IPS-15b (cell line): Measurements from ENCODE around the gene CPTP.

Experiments used
- H3K27me3 ChIP-seq: one replicate; pipeline ENCODE4 v1.6.1; 2013; ENCODE audit warnings: low read length; ENCODE audit not compliant: control insufficient read depth, insufficient read depth
- H3K36me3 ChIP-seq: one replicate; pipeline ENCODE4 v1.6.1; 2013; ENCODE audit warnings: low read length; ENCODE audit not compliant: control insufficient read depth, insufficient read depth
- H3K4me1 ChIP-seq: one replicate; pipeline ENCODE4 v1.6.1; 2013; ENCODE audit warnings: mild to moderate bottlenecking, low read length; ENCODE audit not compliant: control insufficient read depth, insufficient read depth
- H3K4me3 ChIP-seq: one replicate; pipeline ENCODE4 v1.5.1; 2013; ENCODE audit warnings: low read depth, low read length
- H3K9ac ChIP-seq: one replicate; pipeline ENCODE4 v1.6.1; 2013; ENCODE audit warnings: low read depth, mild to moderate bottlenecking, low read length
- H3K9me3 ChIP-seq: one replicate; pipeline ENCODE4 v1.6.1; 2013; ENCODE audit warnings: mild to moderate bottlenecking, low read length; ENCODE audit not compliant: control insufficient read depth, insufficient read depth

The CPTP gene

DNA sequence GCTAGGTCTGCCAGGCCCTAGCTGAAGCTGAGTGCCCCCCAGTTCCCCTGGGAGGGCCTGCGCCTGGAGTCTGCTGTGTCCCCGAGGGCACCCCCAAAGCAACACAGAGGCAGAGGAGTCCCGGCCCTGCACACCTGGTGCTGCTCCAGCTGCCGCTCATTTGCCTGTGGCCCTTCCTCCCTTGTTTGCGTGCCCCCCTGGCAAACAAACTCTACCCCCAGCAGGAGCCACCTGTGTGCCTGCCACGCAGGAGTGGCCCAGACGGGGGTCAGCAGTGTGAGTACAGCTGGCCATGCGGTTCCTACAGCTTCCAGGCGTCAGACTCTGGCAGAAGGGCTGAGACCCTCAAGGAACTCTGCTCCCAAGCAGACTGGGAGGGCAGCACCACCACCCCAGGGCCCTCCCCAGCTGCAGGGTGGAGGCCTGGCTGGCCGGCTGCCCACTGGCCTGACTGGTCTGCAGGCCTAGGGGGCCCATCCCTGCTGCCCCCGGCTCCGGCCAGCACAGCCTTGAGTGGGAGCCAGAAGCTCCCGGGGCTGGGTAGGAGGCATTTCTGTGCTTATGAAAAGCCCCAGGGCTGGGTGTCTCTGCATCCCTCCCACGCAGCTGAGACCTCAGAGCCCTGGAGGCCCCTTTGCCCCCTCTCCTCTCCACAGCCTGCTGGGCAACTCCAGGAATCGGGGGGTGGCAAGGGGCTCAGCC, 5.9 kb downstream of the CPTP start:
- H3K9me3 ChIP-seq, result no peaks in the 10 kb centered on the region
- H3K4me1 ChIP-seq, result peaks cover 2% of the 10 kb centered on the region
- no peaks in the 10 kb centered on the region for H3K27me3 ChIP-seq
- no peak overlapping the region for H3K4me3 ChIP-seq
- H3K36me3 ChIP-seq, result peaks cover 7% of the 10 kb centered on the region
- H3K9ac ChIP-seq, result no peak overlapping the region

DNA sequence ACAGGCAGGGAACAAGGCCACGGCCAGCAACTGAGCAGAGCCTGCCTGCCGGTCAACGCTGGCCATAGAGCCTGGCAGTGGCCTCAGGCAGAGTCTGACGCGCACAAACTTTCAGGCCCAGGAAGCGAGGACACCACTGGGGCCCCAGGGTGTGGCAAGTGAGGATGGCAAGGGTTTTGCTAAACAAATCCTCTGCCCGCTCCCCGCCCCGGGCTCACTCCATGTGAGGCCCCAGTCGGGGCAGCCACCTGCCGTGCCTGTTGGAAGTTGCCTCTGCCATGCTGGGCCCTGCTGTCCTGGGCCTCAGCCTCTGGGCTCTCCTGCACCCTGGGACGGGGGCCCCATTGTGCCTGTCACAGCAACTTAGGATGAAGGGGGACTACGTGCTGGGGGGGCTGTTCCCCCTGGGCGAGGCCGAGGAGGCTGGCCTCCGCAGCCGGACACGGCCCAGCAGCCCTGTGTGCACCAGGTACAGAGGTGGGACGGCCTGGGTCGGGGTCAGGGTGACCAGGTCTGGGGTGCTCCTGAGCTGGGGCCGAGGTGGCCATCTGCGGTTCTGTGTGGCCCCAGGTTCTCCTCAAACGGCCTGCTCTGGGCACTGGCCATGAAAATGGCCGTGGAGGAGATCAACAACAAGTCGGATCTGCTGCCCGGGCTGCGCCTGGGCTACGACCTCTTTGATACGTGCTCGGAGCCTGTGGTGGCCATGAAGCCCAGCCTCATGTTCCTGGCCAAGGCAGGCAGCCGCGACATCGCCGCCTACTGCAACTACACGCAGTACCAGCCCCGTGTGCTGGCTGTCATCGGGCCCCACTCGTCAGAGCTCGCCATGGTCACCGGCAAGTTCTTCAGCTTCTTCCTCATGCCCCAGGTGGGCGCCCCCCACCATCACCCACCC, 6.7 kb downstream of the CPTP start, which contains the start of gene TAS1R3:
Gene TAS1R3 (plus strand): TSS at position 213 of the 898 bp plus-strand sequence. CDS start 66 bp downstream, at position 279.
- H3K4me3 ChIP-seq, result no peak within 1 kb of the TSS
- no peak within 1 kb of the TSS for H3K9ac ChIP-seq
- peaks cover 7% of the 10 kb centered on the region for H3K36me3 ChIP-seq

DNA sequence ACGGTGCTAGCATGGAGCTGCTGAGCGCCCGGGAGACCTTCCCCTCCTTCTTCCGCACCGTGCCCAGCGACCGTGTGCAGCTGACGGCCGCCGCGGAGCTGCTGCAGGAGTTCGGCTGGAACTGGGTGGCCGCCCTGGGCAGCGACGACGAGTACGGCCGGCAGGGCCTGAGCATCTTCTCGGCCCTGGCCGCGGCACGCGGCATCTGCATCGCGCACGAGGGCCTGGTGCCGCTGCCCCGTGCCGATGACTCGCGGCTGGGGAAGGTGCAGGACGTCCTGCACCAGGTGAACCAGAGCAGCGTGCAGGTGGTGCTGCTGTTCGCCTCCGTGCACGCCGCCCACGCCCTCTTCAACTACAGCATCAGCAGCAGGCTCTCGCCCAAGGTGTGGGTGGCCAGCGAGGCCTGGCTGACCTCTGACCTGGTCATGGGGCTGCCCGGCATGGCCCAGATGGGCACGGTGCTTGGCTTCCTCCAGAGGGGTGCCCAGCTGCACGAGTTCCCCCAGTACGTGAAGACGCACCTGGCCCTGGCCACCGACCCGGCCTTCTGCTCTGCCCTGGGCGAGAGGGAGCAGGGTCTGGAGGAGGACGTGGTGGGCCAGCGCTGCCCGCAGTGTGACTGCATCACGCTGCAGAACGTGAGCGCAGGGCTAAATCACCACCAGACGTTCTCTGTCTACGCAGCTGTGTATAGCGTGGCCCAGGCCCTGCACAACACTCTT, 7.6 kb downstream of the CPTP start:
- H3K9me3 ChIP-seq, result no peaks in the 10 kb centered on the region
- H3K4me3 ChIP-seq, result no peak overlapping the region
- H3K4me1 ChIP-seq, result no peaks in the 10 kb centered on the region
- no peaks in the 10 kb centered on the region for H3K27me3 ChIP-seq
- H3K36me3 ChIP-seq, result peaks cover 9% of the 10 kb centered on the region
- no peak overlapping the region for H3K9ac ChIP-seq

More for the DNA sequence above, 6.7 kb downstream of the CPTP start, which contains the start of gene TAS1R3:
- Histone ChIP-seq H3K4me1 (no peaks in the 10 kb centered on the region), H3K9me3 (no peaks in the 10 kb centered on the region), H3K27me3 (no peaks in the 10 kb centered on the region)

DNA sequence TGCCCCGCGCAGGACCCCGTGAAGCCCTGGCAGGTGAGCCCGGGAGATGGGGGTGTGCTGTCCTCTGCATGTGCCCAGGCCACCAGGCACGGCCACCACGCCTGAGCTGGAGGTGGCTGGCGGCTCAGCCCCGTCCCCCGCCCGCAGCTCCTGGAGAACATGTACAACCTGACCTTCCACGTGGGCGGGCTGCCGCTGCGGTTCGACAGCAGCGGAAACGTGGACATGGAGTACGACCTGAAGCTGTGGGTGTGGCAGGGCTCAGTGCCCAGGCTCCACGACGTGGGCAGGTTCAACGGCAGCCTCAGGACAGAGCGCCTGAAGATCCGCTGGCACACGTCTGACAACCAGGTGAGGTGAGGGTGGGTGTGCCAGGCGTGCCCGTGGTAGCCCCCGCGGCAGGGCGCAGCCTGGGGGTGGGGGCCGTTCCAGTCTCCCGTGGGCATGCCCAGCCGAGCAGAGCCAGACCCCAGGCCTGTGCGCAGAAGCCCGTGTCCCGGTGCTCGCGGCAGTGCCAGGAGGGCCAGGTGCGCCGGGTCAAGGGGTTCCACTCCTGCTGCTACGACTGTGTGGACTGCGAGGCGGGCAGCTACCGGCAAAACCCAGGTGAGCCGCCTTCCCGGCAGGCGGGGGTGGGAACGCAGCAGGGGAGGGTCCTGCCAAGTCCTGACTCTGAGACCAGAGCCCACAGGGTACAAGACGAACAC, 8.3 kb downstream of the CPTP start:
- H3K27me3 ChIP-seq, result no peaks in the 10 kb centered on the region
- H3K4me1 ChIP-seq, result no peaks in the 10 kb centered on the region
- no peak overlapping the region for H3K4me3 ChIP-seq

DNA sequence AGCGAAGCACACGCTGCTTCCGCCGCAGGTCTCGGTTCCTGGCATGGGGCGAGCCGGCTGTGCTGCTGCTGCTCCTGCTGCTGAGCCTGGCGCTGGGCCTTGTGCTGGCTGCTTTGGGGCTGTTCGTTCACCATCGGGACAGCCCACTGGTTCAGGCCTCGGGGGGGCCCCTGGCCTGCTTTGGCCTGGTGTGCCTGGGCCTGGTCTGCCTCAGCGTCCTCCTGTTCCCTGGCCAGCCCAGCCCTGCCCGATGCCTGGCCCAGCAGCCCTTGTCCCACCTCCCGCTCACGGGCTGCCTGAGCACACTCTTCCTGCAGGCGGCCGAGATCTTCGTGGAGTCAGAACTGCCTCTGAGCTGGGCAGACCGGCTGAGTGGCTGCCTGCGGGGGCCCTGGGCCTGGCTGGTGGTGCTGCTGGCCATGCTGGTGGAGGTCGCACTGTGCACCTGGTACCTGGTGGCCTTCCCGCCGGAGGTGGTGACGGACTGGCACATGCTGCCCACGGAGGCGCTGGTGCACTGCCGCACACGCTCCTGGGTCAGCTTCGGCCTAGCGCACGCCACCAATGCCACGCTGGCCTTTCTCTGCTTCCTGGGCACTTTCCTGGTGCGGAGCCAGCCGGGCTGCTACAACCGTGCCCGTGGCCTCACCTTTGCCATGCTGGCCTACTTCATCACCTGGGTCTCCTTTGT, 9.1 kb downstream of the CPTP start:
- Histone ChIP-seq H3K27me3 (no peaks in the 10 kb centered on the region), H3K4me3 (no peak overlapping the region), H3K36me3 (peaks cover 19% of the 10 kb centered on the region), H3K4me1 (no peaks in the 10 kb centered on the region), H3K9ac (no peak overlapping the region), H3K9me3 (no peaks in the 10 kb centered on the region)

More for the DNA sequence above, 8.3 kb downstream of the CPTP start:
- no peak overlapping the region for H3K9ac ChIP-seq
- H3K36me3 ChIP-seq, result peaks cover 13% of the 10 kb centered on the region
- no peaks in the 10 kb centered on the region for H3K9me3 ChIP-seq

DNA sequence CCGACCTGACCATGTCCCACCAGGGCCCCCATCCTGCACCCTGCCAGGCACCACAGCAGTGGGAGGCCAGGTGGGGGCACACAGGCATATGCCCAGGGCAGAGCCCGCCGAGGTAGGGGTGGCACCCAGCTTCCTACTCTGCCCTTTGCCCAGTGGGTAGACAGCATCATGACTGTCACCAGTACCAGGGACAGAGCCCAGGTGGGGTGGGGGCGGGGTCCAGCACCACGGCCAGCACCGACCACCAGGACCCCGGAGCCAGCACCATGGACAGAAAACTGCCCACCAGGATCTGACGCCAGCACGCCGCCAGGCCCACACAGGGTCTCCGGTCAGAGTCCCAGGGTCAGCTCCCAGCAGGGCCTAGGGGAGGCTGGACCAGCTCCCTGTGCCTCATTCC, 10.2 kb downstream of the CPTP start:
- no peak overlapping the region for H3K4me3 ChIP-seq
- H3K27me3 ChIP-seq, result no peaks in the 10 kb centered on the region
- H3K4me1 ChIP-seq, result no peaks in the 10 kb centered on the region
- H3K9ac ChIP-seq, result no peak overlapping the region
- H3K9me3 ChIP-seq, result no peaks in the 10 kb centered on the region
- H3K36me3 ChIP-seq, result peaks cover 24% of the 10 kb centered on the region

DNA sequence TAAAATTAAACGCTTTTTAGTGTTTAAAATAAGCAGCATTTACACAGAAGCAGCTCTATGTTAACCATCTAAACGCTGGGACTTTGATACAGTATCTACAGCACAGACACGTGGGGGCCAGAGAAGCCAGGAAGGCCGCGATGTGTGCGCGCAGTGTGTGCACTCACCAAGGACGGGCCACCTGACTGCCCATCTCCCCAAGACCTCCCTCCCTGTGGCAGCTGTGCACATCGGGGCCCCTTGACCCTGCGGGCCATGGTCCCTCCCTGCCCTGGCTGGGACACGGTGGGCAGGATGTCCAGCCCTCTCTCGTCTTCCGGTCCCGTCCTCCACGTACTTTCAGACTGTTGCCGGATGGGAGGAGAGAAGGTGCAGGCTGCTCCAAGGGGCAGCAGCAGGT, 10.7 kb downstream of the CPTP start:
- no peak overlapping the region for H3K9ac ChIP-seq
- no peaks in the 10 kb centered on the region for H3K9me3 ChIP-seq
- peaks cover 24% of the 10 kb centered on the region for H3K36me3 ChIP-seq
- H3K4me1 ChIP-seq, result no peaks in the 10 kb centered on the region
- H3K4me3 ChIP-seq, result no peak overlapping the region
- H3K27me3 ChIP-seq, result no peaks in the 10 kb centered on the region

DNA sequence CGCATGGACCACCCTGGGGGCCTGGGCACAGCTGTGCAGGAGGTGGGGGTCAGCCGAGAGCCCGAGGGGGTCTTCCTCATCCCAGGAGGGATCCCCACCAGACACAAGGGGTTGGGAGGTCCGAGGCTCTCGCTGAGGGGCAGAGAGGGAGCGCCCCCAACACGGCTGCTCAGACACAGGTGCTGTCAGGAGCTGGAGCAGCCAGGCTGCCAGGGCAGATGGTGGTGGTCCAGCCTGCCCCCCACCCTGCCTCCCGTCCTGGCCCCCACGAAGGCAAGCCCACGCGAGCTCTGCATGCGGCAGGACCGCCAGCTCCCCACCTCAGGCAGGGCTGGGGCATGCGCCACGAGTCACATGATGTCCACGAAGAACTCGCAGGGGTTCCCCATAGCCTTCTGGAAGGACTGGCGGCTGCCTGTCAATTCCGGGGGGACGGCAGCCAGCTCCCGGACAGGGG, 11.2 kb downstream of the CPTP start:
- Histone ChIP-seq H3K27me3 (no peaks in the 10 kb centered on the region), H3K4me1 (no peaks in the 10 kb centered on the region), H3K9me3 (no peaks in the 10 kb centered on the region), H3K36me3 (peaks cover 28% of the 10 kb centered on the region), H3K9ac (no peak overlapping the region), H3K4me3 (no peak overlapping the region)

DNA sequence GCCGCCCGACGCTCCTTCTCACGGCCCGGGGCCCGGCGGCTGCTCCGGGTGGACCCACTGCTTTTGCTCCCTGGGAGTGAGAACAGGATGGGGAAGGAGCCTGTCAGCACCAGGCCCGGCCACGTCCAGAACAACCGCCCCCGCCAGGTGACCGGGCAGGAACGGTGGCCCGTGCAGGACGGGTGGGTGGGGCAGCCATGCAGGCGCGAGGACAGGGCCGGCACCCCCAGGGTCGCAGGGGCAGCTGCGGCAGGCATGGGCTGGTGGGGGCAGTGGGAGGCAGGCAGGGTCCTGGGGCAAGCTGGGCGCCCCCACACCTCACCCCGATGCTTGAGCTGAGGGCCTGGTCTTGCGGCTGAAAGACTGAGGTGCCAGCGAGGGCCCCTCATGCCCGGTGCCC, 11.8 kb downstream of the CPTP start:
- no peaks in the 10 kb centered on the region for H3K4me1 ChIP-seq
- no peaks in the 10 kb centered on the region for H3K27me3 ChIP-seq
- H3K36me3 ChIP-seq, result peaks cover 34% of the 10 kb centered on the region
- H3K4me3 ChIP-seq, result no peak overlapping the region
- no peak overlapping the region for H3K9ac ChIP-seq
- H3K9me3 ChIP-seq, result no peaks in the 10 kb centered on the region

DNA sequence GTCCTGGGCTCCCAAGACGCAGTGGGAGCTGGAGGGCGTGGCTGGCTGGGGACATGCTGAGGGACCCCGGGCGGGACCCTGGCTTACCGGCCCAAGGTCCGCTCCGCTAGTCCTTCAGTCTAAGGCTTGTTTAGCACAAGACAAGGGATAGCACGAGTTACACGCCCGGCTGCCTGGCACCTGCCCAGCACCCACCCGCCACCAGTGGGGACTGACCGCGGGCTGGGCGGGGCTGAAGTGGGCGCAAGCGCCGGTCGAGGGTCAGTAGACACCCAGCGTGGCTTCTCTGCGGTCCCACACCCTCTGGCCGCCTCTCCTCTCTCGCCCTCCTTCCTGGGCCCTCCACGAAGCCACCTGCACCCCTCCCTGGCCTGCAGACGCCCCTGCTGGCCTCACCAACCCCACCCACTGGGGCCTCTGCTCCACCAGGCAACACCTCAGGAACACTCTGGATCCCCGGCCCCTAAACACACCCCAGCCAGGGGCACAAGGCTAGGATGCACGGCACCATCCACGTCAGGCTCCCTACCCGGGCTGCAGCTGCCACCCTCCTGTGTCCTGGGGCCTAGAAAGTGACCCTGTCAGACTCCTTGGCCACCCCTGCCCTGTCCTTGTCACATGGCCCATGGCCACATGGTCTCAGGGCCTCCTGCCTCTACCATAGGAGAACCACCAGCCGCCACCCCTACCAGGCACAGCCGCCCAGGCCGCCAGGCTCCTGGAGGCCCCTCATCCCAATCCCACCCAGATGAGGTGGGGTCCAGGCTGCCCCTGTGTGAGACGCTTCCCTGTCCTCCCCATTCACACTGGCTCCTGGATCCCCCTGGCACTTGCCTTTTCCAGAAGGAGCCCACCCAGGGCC, 12.6 kb downstream of the CPTP start:
- Histone ChIP-seq H3K9ac (no peak overlapping the region), H3K9me3 (no peaks in the 10 kb centered on the region), H3K4me3 (no peak overlapping the region), H3K27me3 (no peaks in the 10 kb centered on the region), H3K4me1 (no peaks in the 10 kb centered on the region), H3K36me3 (peaks cover 36% of the 10 kb centered on the region)
